Left hindlimb (tissue), 1 donor: Measurements from ENCODE around the gene NEFH.
"Not testable (repeated sequence)": the region's sequence is repeated elsewhere in the genome, so short reads cannot be mapped to it uniquely, and the experiment has no call there.

ENCODE experiments used
- DNase-seq: peaks from one replicate; pipeline ENCODE4 v3.0.0-alpha.2; 2018

Gene NEFH

GRCh38 chr22:29463629-29464028, 16.4 kb upstream of the NEFH start:
- DNase-seq, result no peak

- no peak for DNase-seq
Observed at GRCh38 chr22:29464581-29464980, 15.4 kb upstream of the NEFH start.

GRCh38 chr22:29469755-29470154, 10.3 kb upstream of the NEFH start:
- DNase-seq, result no peak

GRCh38 chr22:29470159-29470855, 9.7 kb upstream of the NEFH start:
- DNase-seq, result peak; percentile 60

GRCh38 chr22:29473001-29473400, 7.0 kb upstream of the NEFH start:
- no peak for DNase-seq

- no peak for DNase-seq
Observed at GRCh38 chr22:29475550-29475949, 4.5 kb upstream of the NEFH start.

GRCh38 chr22:29476116-29476515, 3.9 kb upstream of the NEFH start:
- no peak for DNase-seq

- no peak for DNase-seq
Observed at GRCh38 chr22:29477723-29478318, 2.2 kb upstream of the NEFH start.

- peak; percentile 55 for DNase-seq
Observed at GRCh38 chr22:29478326-29479276, 1.4 kb upstream of the NEFH start.

- no peak for DNase-seq
Observed at GRCh38 chr22:29480262-29480511, 169 bp downstream of the NEFH start.

GRCh38 chr22:29480512-29481264, 670 bp downstream of the NEFH start:
- peak; percentile 79 for DNase-seq

GRCh38 chr22:29481265-29482000, 1.4 kb downstream of the NEFH start:
- DNase-seq, result no peak

- DNase-seq, result no peak
Observed at GRCh38 chr22:29482253-29482652, 2.2 kb downstream of the NEFH start.

- no peak for DNase-seq
Observed at GRCh38 chr22:29482726-29483125, 2.7 kb downstream of the NEFH start.

- no peak for DNase-seq
Observed at GRCh38 chr22:29483254-29483653, 3.2 kb downstream of the NEFH start.

- no peak for DNase-seq
Observed at GRCh38 chr22:29484642-29485041, 4.6 kb downstream of the NEFH start.

GRCh38 chr22:29485448-29485847, 5.4 kb downstream of the NEFH start:
- no peak for DNase-seq

GRCh38 chr22:29487426-29487986, 7.5 kb downstream of the NEFH start:
- DNase-seq, result no peak

- not testable (repeated sequence) for DNase-seq
Observed at GRCh38 chr22:29489127-29489780, 9.2 kb downstream of the NEFH start.

GRCh38 chr22:29491012-29491411, 11.0 kb downstream of the NEFH start:
- DNase-seq, result no peak

GRCh38 chr22:29493636-29494035, 13.6 kb downstream of the NEFH start:
- DNase-seq, result no peak

GRCh38 chr22:29499852-29500251, 19.8 kb downstream of the NEFH start:
- DNase-seq, result no peak
